COLO668 (cell line): Measurements from ENCODE around the gene WDR49.
"Not testable (repeated sequence)": the region's sequence is repeated elsewhere in the genome, so short reads cannot be mapped to it uniquely, and the experiment has no call there.

Experiments
- DNase-seq: peaks from one replicate; lab custom pipeline; 2025; ENCODE audit not compliant: unreplicated experiment; lab: John Stamatoyannopoulos, UW

WDR49 gene

DNA sequence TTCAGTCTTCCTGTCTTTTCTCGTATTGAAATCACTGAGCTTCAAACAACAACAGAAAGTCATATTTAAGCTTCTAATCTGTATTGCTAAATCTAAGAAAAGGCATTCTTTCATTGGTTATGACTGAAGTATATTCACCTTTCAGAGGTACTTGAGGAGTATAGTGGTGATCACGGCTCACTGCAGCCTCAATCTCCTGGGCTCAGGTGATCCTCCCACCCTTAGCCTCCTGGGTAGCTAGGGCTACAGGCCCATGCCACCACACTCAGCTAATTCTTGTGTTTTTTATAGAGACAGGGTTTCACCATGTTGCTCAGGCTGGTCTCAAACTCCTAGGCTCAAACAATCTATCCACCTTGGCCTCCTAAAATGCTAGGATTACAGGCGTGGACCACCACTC lies 38.7 kb downstream of the WDR49 start:
- DNase-seq, result no peak

DNA sequence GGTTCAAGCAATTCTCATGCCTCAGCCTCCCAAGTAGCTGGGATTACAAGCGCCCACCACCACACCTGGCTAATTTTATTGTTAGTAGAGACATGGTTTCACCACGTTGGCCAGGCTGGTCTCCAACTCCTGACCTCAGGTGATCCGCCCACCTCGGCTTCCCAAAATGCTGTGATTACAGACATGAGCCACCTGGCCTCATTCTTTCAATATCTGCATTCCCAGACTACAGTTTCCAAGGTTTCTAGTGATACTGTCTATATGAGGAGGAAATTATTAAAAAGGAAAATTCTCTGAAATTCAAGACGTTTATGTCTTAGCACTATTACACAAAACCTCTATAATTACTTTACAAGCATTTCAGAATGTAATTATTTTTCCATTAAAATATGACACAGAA lies 39.5 kb downstream of the WDR49 start:
- not testable (repeated sequence) for DNase-seq

- DNase-seq, result no peak
These were observed 42.0 kb downstream of the WDR49 start for GRCh38 chr3:167611718-167612117.

DNA sequence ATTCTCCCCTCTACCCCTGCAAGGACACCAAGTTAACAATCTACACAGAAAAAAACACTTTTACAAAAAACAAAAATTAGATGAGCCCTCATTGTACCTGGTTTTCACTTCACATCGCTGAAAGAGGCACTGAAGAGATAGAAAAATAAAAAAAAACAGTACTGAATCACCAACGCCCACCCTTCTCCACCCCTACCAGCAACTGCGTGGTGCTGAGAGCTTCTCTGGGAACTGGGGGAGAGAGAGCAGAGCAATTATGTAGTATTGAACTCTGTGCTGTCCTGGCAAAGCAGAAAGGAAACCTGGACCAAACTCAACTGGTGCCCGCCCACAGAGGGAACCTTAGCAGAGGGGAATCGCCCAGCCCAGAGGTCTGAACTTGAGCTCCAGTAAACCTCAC lies 44.6 kb downstream of the WDR49 start:
- DNase-seq, result no peak

DNA sequence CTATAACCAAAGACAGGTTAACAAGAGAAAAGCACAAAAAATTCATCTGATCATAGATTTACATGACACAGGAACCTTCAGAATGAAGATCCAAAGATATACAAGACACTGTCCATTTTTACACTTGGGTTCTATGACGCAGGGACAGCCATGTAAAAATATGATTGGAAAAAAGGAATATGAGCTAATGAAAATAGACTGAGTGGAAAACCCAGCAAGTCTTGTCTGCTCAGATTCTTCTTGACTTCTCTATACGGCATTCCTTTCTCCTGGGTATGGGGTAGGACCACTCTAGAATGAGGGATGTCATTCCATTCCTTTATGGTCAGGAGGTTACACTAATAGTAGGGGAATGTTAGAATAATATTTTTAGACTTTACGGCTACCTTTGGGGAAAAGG lies 46.9 kb downstream of the WDR49 start:
- no peak for DNase-seq

DNA sequence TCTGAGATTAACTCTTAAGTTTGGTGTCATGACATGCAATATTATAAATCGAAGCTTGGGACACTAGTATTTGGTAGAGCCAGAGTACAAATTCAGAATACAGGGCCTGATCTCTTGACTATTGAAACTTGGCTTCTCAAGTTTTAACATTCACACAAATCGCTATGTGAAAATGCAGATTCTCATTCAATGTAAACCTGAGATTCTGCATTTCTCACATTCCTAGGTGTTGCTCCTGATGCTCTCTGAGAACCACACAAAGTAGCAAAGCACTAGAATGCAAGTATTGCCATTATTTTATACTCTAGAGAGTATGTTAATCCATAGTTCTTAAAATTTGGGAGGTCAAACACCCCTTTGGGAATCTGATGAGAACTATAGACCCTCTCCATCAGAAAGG lies 47.9 kb downstream of the WDR49 start:
- DNase-seq, result no peak

- no peak for DNase-seq
These were observed 51.7 kb downstream of the WDR49 start for GRCh38 chr3:167602041-167602440.

- no peak for DNase-seq
These were observed 66.1 kb downstream of the WDR49 start for GRCh38 chr3:167587651-167588050.

- no peak for DNase-seq
These were observed 78.6 kb downstream of the WDR49 start for GRCh38 chr3:167575000-167575600.

GRCh38 chr3:167572991-167573390 lies 80.8 kb downstream of the WDR49 start:
- DNase-seq, result no peak

DNA sequence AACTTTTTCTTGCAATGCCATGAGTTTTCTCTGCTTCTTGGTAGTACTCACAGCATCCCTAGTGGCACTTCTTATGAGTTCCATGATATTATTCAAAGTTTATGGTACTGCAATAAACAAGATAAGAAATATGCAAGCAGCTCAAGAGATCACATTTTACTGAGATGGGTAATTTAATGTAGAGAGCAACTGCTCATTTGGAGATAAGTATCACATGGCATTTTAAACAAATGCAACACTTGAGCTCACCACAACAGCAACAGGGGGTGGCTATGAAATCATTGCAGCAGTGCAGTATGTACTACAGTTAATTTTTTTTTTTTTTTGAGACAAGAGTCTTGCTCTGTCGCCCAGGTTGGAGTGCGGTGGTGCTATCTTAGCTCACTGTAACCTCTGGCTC lies 85.1 kb downstream of the WDR49 start:
- no peak for DNase-seq

GRCh38 chr3:167565489-167565888 lies 88.3 kb downstream of the WDR49 start:
- no peak for DNase-seq

DNA sequence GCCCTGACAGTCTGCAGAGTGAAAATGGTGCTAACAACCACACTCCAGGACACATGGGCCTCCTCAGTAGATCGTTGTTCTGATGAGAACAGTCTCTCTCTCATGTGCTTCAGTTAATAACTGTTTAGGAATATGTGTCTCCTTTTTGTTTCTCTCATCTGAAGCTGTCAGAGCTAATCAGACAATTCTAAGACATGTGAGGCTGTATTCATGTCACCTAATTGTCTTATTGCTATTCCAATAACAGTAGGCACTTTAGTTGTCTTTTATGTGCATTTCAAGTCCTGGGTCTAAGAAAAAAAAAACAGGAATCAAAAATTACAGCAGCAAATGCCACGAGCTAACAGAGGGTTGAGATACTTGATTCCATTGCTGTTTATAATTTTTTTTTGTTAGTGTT lies 89.1 kb downstream of the WDR49 start:
- no peak for DNase-seq

GRCh38 chr3:167559924-167560323 lies 93.8 kb downstream of the WDR49 start:
- no peak for DNase-seq

GRCh38 chr3:167554898-167555297 lies 98.8 kb downstream of the WDR49 start:
- DNase-seq, result no peak

- no peak for DNase-seq
These were observed 115.7 kb downstream of the WDR49 start for GRCh38 chr3:167538081-167538480.

GRCh38 chr3:167521006-167521355 lies 132.8 kb downstream of the WDR49 start:
- no peak for DNase-seq

GRCh38 chr3:167520266-167521005 lies 133.3 kb downstream of the WDR49 start:
- no peak for DNase-seq

DNA sequence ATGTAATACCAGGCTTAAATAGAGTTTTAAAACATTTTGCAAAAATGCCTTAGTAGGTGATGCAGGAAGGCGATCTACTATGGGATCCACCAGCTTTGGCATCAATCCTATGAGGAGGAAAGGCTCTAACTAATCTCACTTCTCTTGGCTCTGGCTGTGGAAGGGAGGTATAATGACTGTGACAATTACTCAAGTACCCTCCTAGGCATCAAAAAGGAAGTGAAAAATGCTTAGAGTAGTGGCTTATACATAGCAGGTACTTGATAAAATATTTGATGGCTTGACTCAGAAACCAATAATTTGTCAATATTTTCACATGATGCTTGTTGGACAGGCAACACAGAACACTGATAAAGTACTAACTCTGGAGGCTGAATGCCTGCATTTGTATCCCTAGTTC lies 145.8 kb downstream of the WDR49 start:
- no peak for DNase-seq

- no peak for DNase-seq
These were observed 151.3 kb downstream of the WDR49 start for GRCh38 chr3:167502401-167502800.

- DNase-seq, result no peak
These were observed 151.8 kb downstream of the WDR49 start for GRCh38 chr3:167501941-167502340.

DNA sequence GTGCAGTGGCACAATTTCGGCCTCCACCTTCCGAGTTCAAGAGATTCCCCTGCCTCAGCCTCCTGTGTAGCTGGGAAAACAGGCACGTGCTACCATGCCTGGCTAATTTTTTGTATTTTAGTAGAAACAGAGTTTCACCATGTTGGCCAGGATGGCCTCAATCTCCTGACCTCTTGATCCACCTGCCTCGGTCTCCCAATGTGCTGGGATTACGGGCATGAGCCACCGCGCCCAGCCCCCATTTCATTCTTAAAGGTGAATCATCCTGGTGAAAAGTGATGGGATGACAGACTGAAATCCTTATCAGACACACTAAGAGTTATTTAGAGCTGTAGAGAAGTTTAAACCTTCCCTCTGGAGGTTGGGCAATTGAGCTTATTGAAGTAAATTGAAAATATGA lies 155.8 kb downstream of the WDR49 start:
- DNase-seq, result no peak

- DNase-seq, result no peak
These were observed 160.5 kb downstream of the WDR49 start for GRCh38 chr3:167493244-167493643.
